ENCODE measurements around the gene MRPL49. TPM values are rescaled to one million over a fixed set of nuclear protein-coding genes. Genes with fewer than 3 reads are reported as not detected.

Gene MRPL49
- total and polyA plus RNA-seq, 9 of the 15 experiments (the other 6 are each of a cell fraction or from before 2014, with no cell fraction given) = 74.3 to 132 (median 91.2) TPM

DNA sequence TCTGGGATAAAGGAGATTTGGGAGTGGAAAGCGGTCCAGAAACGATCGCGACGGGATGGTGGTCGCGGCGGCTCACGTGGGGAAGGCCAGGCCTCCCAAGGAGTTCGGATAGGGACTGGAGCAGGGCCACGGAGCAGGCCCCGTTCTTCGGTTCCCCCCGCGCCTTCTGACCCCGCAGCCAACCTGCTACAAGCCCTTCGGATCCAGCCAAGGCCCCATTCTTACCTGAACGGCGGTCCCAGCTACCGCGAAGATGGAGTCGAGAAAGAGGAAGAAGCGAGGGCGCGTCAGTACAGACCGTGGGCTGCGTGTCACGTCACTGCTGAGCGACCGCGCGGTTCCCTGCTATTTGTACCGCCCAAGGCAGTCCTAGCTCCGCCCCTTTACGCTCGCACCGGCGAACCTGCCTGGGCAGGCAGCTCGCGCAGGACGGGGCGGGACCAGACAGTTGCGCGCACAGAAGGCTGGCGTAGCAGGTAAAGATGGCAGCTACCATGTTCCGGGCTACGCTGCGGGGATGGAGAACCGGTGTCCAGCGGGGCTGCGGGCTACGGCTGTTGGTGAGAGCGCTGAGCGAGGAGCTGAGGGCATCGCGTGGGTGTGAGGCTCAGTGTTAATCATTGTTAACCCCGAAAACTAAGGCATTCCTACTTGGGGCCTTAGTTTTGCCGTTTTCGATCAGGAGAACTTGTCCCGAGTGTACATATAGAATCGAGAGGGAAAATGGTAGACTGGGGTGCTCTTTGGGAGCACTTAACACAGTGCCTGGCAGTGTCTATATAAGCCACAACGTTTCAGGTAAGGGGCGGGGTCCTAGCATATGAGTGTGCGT lies at the start of gene MRPL49, which contains the start of gene FAU (continued):
- TF ChIP-seq ZBTB7A (IDR thresholded peaks at IDR 0.05; ENCODE audit: borderline replicate concordance, control insufficient read depth, low read depth, low read length) (peak; percentile 58; the same call in 1 of the 2 replicates), C11orf30 (IDR thresholded peaks at IDR 0.05; ENCODE audit: low read depth) (peak; percentile 96), LEF1 (IDR thresholded peaks at IDR 0.05) (no peak), HLTF (IDR thresholded peaks at IDR 0.05) (0 out of 2 replicates have a peak, but pooled peaks have one; percentile 36), SRF (CRISPR knock-in tag; IDR thresholded peaks at IDR 0.05) (peak in 1 of 2 experiments; percentile 76; a peak in 1 of 4 replicates), MTA1 (IDR thresholded peaks at IDR 0.05; ENCODE audit: borderline replicate concordance) (peak; percentile 98), LARP7 (IDR thresholded peaks at IDR 0.05) (peak; percentile 83), TBP (optimal IDR thresholded peaks at IDR 0.05; ENCODE audit: low read depth, low read length) (peak; percentile 97)
- TF ChIP-seq, protein P1, sequence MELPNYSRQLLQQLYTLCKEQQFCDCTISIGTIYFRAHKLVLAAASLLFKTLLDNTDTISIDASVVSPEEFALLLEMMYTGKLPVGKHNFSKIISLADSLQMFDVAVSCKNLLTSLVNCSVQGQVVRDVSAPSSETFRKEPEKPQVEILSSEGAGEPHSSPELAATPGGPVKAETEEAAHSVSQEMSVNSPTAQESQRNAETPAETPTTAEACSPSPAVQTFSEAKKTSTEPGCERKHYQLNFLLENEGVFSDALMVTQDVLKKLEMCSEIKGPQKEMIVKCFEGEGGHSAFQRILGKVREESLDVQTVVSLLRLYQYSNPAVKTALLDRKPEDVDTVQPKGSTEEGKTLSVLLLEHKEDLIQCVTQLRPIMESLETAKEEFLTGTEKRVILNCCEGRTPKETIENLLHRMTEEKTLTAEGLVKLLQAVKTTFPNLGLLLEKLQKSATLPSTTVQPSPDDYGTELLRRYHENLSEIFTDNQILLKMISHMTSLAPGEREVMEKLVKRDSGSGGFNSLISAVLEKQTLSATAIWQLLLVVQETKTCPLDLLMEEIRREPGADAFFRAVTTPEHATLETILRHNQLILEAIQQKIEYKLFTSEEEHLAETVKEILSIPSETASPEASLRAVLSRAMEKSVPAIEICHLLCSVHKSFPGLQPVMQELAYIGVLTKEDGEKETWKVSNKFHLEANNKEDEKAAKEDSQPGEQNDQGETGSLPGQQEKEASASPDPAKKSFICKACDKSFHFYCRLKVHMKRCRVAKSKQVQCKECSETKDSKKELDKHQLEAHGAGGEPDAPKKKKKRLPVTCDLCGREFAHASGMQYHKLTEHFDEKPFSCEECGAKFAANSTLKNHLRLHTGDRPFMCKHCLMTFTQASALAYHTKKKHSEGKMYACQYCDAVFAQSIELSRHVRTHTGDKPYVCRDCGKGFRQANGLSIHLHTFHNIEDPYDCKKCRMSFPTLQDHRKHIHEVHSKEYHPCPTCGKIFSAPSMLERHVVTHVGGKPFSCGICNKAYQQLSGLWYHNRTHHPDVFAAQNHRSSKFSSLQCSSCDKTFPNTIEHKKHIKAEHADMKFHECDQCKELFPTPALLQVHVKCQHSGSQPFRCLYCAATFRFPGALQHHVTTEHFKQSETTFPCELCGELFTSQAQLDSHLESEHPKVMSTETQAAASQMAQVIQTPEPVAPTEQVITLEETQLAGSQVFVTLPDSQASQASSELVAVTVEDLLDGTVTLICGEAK (IDR thresholded peaks at IDR 0.05) = no peak; the same call in 1 of the 2 replicates
- TF ChIP-seq, protein P1 (CRISPR knock-in tag; IDR thresholded peaks at IDR 0.05) = 0 out of 2 replicates have a peak, but pooled peaks have one; percentile 6
- TF ChIP-seq, protein P2, sequence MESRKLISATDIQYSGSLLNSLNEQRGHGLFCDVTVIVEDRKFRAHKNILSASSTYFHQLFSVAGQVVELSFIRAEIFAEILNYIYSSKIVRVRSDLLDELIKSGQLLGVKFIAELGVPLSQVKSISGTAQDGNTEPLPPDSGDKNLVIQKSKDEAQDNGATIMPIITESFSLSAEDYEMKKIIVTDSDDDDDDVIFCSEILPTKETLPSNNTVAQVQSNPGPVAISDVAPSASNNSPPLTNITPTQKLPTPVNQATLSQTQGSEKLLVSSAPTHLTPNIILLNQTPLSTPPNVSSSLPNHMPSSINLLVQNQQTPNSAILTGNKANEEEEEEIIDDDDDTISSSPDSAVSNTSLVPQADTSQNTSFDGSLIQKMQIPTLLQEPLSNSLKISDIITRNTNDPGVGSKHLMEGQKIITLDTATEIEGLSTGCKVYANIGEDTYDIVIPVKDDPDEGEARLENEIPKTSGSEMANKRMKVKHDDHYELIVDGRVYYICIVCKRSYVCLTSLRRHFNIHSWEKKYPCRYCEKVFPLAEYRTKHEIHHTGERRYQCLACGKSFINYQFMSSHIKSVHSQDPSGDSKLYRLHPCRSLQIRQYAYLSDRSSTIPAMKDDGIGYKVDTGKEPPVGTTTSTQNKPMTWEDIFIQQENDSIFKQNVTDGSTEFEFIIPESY (CRISPR knock-in tag; IDR thresholded peaks at IDR 0.05) = 0 out of 2 replicates have a peak, but pooled peaks have one; percentile 4
- TF ChIP-seq, protein P3, sequence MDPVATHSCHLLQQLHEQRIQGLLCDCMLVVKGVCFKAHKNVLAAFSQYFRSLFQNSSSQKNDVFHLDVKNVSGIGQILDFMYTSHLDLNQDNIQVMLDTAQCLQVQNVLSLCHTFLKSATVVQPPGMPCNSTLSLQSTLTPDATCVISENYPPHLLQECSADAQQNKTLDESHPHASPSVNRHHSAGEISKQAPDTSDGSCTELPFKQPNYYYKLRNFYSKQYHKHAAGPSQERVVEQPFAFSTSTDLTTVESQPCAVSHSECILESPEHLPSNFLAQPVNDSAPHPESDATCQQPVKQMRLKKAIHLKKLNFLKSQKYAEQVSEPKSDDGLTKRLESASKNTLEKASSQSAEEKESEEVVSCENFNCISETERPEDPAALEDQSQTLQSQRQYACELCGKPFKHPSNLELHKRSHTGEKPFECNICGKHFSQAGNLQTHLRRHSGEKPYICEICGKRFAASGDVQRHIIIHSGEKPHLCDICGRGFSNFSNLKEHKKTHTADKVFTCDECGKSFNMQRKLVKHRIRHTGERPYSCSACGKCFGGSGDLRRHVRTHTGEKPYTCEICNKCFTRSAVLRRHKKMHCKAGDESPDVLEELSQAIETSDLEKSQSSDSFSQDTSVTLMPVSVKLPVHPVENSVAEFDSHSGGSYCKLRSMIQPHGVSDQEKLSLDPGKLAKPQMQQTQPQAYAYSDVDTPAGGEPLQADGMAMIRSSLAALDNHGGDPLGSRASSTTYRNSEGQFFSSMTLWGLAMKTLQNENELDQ (CRISPR knock-in tag; IDR thresholded peaks at IDR 0.05; ENCODE audit: borderline replicate concordance) = no peak; the same call in 1 of the 2 replicates
